GF-D8 (cell line): ENCODE data around the gene OR8H2.
"Not testable (repeated sequence)": the region's sequence is repeated elsewhere in the genome, so short reads cannot be mapped to it uniquely, and the experiment has no call there.

Experiments
- DNase-seq: peaks from one replicate; lab custom pipeline; 2025; lab: John Stamatoyannopoulos, UW

The OR8H2 gene, protein sequence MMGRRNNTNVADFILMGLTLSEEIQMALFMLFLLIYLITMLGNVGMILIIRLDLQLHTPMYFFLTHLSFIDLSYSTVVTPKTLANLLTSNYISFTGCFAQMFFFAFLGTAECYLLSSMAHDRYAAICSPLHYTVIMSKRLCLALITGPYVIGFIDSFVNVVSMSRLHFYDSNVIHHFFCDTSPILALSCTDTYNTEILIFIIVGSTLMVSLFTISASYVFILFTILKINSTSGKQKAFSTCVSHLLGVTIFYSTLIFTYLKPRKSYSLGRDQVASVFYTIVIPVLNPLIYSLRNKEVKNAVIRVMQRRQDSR

GRCh38 chr11:56103210-56103737 lies at the start of gene OR8H2:
Gene OR8H2, plus strand, starts transcription at chr11:56103687. Its CDS starts 1,356 bp downstream, at chr11:56105043.
- no peak for DNase-seq

DNA sequence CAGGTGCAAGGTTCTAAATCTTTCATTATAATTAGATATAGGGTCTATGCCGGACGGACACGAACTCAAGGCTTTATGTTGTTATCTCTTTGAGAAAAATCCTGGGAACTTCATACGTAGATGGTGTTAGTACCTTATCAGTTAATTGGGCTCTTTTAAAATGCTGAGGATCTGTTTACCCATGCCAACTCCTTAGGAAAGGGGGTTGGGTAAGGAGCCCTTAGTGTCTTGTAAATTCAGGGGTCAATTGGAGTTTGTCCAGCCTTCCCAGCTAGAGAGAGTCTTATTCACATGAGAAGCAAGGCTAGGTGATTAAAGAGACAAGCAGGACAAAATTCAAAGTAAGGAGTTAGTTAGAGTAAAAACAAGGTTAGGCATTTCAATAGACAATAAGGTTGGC lies 47.1 kb upstream of the OR8H2 start:
- not testable (repeated sequence) for DNase-seq

GRCh38 chr11:56057661-56058237 lies 45.7 kb upstream of the OR8H2 start:
- DNase-seq = not testable (repeated sequence)

GRCh38 chr11:56058260-56058780 lies 45.2 kb upstream of the OR8H2 start:
- DNase-seq = not testable (repeated sequence)

DNA sequence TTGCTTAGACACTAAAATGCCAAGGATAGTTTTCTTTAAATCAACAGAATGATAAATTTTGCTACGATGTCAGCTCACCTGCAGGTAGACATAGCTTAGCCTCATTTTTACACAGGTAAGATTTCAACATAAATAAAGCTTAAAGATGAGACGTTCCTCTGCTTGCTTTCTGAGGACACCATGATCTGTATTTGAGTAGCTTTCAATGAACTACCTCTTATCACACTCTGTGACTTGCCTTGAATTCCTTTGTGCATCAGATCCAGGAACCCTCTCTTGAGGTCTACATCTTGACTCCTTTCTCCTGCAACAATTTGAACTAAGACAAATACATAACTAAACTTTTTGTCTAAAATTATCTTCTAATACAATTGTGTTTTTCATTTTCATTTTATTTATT lies 36.5 kb upstream of the OR8H2 start:
- no peak for DNase-seq

DNA sequence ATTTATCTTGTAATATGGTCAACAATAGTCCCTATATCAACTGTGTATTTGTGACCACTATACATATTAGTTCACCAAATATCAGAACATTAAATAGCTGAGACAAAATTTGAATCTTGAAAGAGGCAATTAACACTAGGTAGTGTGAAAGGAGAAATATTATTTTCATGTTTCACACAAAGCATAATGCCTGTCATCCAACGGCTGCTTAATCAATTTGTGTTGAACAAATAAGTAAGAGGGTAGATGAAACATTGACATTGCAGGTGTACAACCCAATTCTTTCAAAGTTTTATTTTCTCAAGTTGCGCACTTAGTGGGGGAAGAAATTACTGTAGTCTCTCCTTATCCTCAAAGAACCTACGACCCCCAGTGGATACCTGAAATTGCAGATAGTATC lies 13.8 kb upstream of the OR8H2 start:
- no peak for DNase-seq

GRCh38 chr11:56093008-56093407 lies 10.5 kb upstream of the OR8H2 start, which contains the start of gene OR8I2:
Gene OR8I2, plus strand, starts transcription at chr11:56093308. Its CDS starts 0 bp downstream, at chr11:56093308.
- DNase-seq = no peak

DNA sequence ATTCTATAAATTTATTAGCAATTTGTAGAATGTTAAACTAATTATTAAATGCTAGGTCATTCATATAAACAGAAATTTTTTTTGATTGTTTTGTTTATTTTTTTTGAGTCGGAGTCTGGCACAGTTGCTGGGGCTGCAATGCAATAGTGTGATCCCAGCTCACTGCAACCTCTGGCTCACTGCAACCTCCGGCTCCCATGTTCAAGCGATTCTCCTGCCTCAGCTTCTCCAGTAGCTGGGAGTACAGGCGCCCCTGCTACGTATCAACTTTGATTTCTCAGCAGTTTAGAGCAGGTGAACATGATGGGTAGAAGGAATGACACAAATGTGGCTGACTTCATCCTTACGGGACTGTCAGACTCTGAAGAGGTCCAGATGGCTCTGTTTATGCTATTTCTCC lies 18.6 kb downstream of the OR8H2 start, which contains the start of gene OR8H3:
TSS of gene OR8H3 (plus strand) at position 301 of the 400 bp plus-strand sequence. CDS start at position 301, 0 bp downstream.
- no peak for DNase-seq

DNA sequence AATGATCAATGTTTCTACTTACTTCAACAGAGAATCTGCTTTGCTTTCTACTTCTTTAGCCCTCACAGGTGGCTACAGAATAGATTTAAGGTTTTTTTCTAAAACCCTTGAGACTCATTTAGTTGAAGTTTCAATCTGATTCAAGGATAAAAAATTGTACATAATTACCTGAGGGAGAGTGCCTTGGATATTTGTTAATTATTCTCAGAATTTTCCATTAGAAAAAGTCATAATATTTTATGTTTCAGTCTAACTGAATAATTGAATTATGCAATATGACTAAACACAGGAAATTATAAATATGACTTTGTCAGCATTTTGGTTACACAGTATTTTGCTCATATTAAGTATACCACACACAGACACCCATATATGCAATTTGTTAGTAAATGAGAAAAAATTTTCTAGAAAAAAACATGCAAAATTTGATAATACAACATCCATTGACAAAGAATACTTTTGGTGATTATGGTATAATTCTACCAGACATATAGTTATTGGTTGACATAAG lies 36.7 kb downstream of the OR8H2 start, which contains the start of gene OR8J3:
TSS of gene OR8J3 (minus strand) at position 51 of the 511 bp plus-strand sequence. CDS start 2,483 bp downstream, outside the sequence.
- DNase-seq = no peak

- DNase-seq = not testable (repeated sequence)
Measured at GRCh38 chr11:56143681-56144080, 40.2 kb downstream of the OR8H2 start.

DNA sequence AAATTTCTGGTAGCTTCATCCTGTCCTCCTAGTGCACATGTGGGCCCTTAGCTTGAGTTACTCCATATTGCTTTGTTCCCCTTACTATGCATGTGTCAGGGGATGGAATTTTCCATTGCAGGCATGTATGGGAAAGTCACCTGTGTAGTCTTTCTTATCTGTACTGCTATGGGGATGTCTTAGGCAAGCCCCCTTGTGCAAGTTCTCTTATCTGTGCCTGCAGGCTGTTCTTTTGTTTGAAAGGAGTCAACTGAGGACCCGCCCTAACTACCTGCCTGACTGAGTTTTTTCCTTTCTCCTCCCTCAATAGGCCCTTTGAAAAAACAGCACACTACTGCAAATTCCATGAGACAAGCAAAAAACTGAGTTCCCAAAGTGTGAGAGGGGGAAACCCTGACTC lies 47.9 kb downstream of the OR8H2 start:
- no peak for DNase-seq

DNA sequence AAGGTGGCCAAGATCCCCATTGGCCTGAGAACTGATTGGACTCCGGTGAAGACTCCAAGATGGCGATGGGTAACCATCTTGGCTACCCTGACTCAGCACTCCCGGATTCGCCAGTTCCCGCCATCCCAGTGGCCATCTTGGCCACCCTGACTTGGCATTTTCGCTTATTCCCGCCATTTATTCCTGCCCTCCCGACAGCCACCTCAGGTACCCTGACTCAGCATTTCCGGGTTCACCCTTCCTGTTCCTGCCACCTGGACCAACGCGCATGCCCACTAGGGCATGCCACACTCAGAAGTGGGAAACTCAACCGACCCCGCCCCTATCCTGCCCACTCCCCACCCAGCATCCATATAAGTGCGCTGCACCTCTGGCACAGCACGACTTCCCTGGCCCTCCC lies 48.8 kb downstream of the OR8H2 start:
- no peak for DNase-seq
